Stomach (tissue), 19 donors: ENCODE data around the gene ITM2A. TPM values are rescaled to one million over a fixed set of nuclear protein-coding genes. Genes with fewer than 3 reads are reported as not detected.

ENCODE experiments used
- DNase-seq, 2 donors: peaks; one replicate each; pipeline versions ENCODE4 v3.0.0 to v3.0.0-alpha.2; 2013 to 2019
- H3K27ac ChIP-seq, 5 donors: fragments of 200-600 bp in 4 of 5; sonication (generic) in 4 of 5; one replicate each; pipeline ENCODE4 v1.5.1; 2013 to 2019; ENCODE audit warnings: mild to moderate bottlenecking in 1 of 5, moderate library complexity in 1 of 5
- H3K27me3 ChIP-seq, 3 donors: fragments of 200-600 bp; sonication (generic); one replicate each; pipeline ENCODE4 v1.5.1; 2017 to 2019; ENCODE audit warnings: mixed run types in 1 of 3
- H3K36me3 ChIP-seq, 4 donors: fragments of 200-600 bp; sonication (generic); 1 replicate in 3 of 4; 2 replicates in 1 of 4; pipeline ENCODE4 v1.5.1; 2016 to 2019
- H3K4me1 ChIP-seq, 4 donors: fragments of 200-600 bp; sonication (generic); one replicate each; pipeline ENCODE4 v1.5.1; 2016 to 2019
- H3K4me3 ChIP-seq, 4 donors: fragments of 200-600 bp; sonication (generic) in 3 of 4; one replicate each; pipeline ENCODE4 v1.5.1; 2016 to 2019; ENCODE audit warnings: mild to moderate bottlenecking in 1 of 4
- H3K9me3 ChIP-seq, 4 donors: fragments of 200-600 bp; sonication (generic); one replicate each; pipeline ENCODE4 v1.5.1; 2016 to 2019
- CTCF ChIP-seq, 7 experiments: fragments of 450-650 bp in 4 of 7; fragments of 200-600 bp in 3 of 7; sonication (generic) in 3 of 7; IDR thresholded peaks; one replicate each; pipeline ENCODE4 v1.5.1; 2016 to 2019; ENCODE audit warnings: antibody characterized with exemption in 7 of 7, control low read depth in 2 of 7, mild to moderate bottlenecking in 1 of 7
- EP300 ChIP-seq: sonication (generic); formaldehyde crosslinking; IDR thresholded peaks from one replicate; pipeline ENCODE4 v1.6.1; 2017; ENCODE audit warnings: antibody characterized with exemption
- POLR2A ChIP-seq, 4 donors: fragments of 450-650 bp; IDR thresholded peaks; one replicate each; pipeline ENCODE4 v1.6.1; 2016; ENCODE audit warnings: antibody characterized with exemption in 4 of 4, control low read depth in 2 of 4, mild to moderate bottlenecking in 1 of 4, moderate library complexity in 1 of 4
- POLR2AphosphoS5 ChIP-seq, 3 donors: sonication (generic); formaldehyde crosslinking; IDR thresholded peaks; one replicate each; pipeline ENCODE4 v1.6.1; 2016; ENCODE audit warnings: antibody characterized with exemption in 3 of 3
- WGBS, 5 donors: extraction: QIAGEN DNeasy Blood & Tissue Kit in 3 of 5; methylation state at CpG; one replicate each; pipeline versions ENCODE4 v1.1.5 to v1.1.7; 2013 to 2018; 5-methylcytosine and 5-hydroxymethylcytosine counted together
- intact Hi-C: fragments of 100-400 bp; cut with DNase I; formaldehyde crosslinking; loops from one replicate; pipeline ENCODE4 v1.15.1; 2023; ENCODE audit warnings: low total_unique reads
- long read RNA-seq, 10 donors: transcript quantifications; one replicate each; lab custom pipeline, GENCODE V29; 2026
- polyA plus RNA-seq, 3 donors: library from polyadenylated mRNA; stranded (reverse); fragments of 200-250 nt; gene quantifications; one replicate each; pipeline ENCODE4 v1.2.3, GENCODE V29; 2013
- total RNA-seq, 5 donors: library from RNA; depleted of rRNA; stranded (reverse); fragments of >200 nt; gene quantifications; one replicate each; pipeline versions ENCODE4 v1.1.0 to v1.2.3, GENCODE V29; 2014 to 2016
- donor health status: healthy with polysubstance abuse.
- donor health status: Bipolar disorder and iron deficiency.
- donor health status: healthy.

Gene ITM2A
- 100 to 1,000 TPM in 2 of 5 donors, 10 to 100 TPM in 1, 1 to 10 TPM in 1, not detected in 1; 9.9 to 233 (median 75.7) TPM for total RNA-seq
- 10 to 100 TPM in 1 of 3 donors, 1 to 10 TPM in 2; 6.7 to 10.3 (median 8.9) TPM for polyA plus RNA-seq
- long read RNA-seq, donor 1, partial matches to known transcripts, result 13 of 14 reads
- long read RNA-seq, donor 1, other reads (novel, unspliced or antisense), result 0 of 14 reads
- long read RNA-seq, donor 2, transcript ITM2A-201 (6 exons, 1,641 nt), result major isoform, 7 of 13 reads
- long read RNA-seq, donor 2, partial matches to known transcripts, result 6 of 13 reads
- long read RNA-seq, donor 2, other reads (novel, unspliced or antisense), result 0 of 13 reads
- long read RNA-seq, donor 3, transcript ITM2A-201 (6 exons, 1,641 nt), result major isoform, 19 of 62 reads
- long read RNA-seq, donor 3, partial matches to known transcripts, result 41 of 62 reads
- long read RNA-seq, donor 3, other reads (novel, unspliced or antisense), result 0 of 62 reads
- long read RNA-seq, donor 4, result 0 reads
- long read RNA-seq, donor 5, transcript ITM2A-201 (6 exons, 1,641 nt), result major isoform, 48 of 120 reads
- long read RNA-seq, donor 5, partial matches to known transcripts, result 69 of 120 reads
- long read RNA-seq, donor 5, other reads (novel, unspliced or antisense), result 0 of 120 reads
- long read RNA-seq, donor 6, transcript ITM2A-202 (5 exons, 1,698 nt), result minor isoform, 5 of 95 reads
- long read RNA-seq, donor 6, transcript ITM2A-201 (6 exons, 1,641 nt), result major isoform, 34 of 95 reads
- long read RNA-seq, donor 6, partial matches to known transcripts, result 55 of 95 reads
- long read RNA-seq, donor 6, other reads (novel, unspliced or antisense), result 0 of 95 reads
- long read RNA-seq, donor 7, transcript ITM2A-201 (6 exons, 1,641 nt), result major isoform, 24 of 48 reads
- long read RNA-seq, donor 7, partial matches to known transcripts, result 22 of 48 reads
- long read RNA-seq, donor 7, other reads (novel, unspliced or antisense), result 0 of 48 reads
- long read RNA-seq, donor 8, transcript ITM2A-201 (6 exons, 1,641 nt), result major isoform, 25 of 72 reads
- long read RNA-seq, donor 8, partial matches to known transcripts, result 43 of 72 reads
- long read RNA-seq, donor 8, other reads (novel, unspliced or antisense), result 0 of 72 reads
- long read RNA-seq, donor 9, transcript ITM2A-201 (6 exons, 1,641 nt), result major isoform, 27 of 50 reads
- long read RNA-seq, donor 9, partial matches to known transcripts, result 22 of 50 reads
- long read RNA-seq, donor 9, other reads (novel, unspliced or antisense), result 0 of 50 reads
- long read RNA-seq, donor 10, partial matches to known transcripts, result 5 of 7 reads
- long read RNA-seq, donor 10, other reads (novel, unspliced or antisense), result 0 of 7 reads

DNA sequence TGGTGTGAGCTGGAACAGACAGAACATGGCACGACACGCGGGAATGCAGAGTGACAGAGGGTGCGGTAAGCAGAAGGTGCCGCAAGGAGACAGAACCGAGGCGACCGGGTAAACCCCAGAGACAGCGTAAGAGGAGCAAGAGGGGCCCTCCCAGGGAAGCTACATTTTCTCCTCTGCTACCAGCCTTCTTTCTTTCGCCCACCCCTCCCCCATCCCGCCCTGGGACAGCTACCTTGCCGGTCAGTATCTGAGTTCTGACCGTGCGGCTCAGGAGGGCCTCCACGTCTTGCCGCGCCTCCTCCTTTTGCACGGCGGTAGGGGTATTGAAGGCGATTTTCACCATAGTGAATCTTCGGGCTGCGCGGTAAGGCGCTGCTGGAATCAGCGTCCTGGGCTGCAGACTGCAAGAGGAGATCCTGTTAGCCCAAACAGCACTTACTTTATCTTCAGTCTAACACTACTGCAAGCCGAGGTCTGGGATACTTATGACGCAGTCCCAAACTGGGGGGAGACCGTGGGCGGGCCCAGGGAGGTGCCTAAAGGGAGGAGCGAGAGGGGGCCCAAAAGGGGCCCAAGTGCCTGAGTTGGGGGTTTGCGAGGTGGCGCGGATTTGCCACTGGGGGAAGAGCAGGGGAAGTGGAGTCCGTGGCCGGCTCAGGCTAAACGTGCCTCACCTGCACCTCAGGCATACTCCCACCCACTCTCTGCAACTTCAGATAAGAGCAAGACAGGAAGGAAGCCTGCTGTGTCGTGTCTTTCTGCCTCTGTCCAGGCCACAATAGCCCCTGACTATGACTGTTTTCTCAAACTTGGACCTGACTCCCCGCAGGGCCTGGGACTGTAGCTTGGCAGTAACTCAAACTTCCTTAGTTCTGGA, at the start of gene ITM2A:
TSS of gene ITM2A (minus strand) at position 462 of the 877 bp plus-strand sequence. CDS start at position 343, 119 bp downstream.
- peak; percentile 34 to 69 for DNase-seq

GRCh38 chrX:79415056-79415455, 47.9 kb upstream of the ITM2A start:
- H3K9me3 ChIP-seq, result no peaks in the 10 kb centered on the region
- intact Hi-C loops, result no loop called here
- DNase-seq, result no peak
- no peaks in the 10 kb centered on the region for H3K27me3 ChIP-seq
- H3K27ac ChIP-seq, result no peak overlapping the region
- no peak overlapping the region for H3K4me3 ChIP-seq
- TF ChIP-seq POLR2AphosphoS5 (IDR thresholded peaks at IDR 0.05) (no peak), EP300 (no peak), CTCF (IDR thresholded peaks at IDR 0.05) (no peak), POLR2A (IDR thresholded peaks at IDR 0.05) (no peak)
- no peaks in the 10 kb centered on the region for H3K36me3 ChIP-seq
- no peaks in the 10 kb centered on the region for H3K4me1 ChIP-seq
- WGBS, 5 donors, result 21 to 52% (median 35%) methylated on average over 2 of the region's 2 CpGs

More for the DNA sequence above, at the start of gene ITM2A:
- H3K27me3 ChIP-seq, result no peaks in the 10 kb centered on the region
- 2 to 27% (median 9%) methylated on average over 15 to 38 of the region's 38 CpGs for WGBS, 5 donors
- peaks cover 0 to 10% (median 0%) of the 10 kb centered on the region in 4 donors for H3K4me1 ChIP-seq
- H3K27ac ChIP-seq, result peak within 1 kb of the TSS; percentile 13 to 78 (median 55)
- no peaks in the 10 kb centered on the region for H3K36me3 ChIP-seq
- H3K4me3 ChIP-seq, result peak within 1 kb of the TSS; percentile 44 to 53 (median 52)
- no peaks in the 10 kb centered on the region for H3K9me3 ChIP-seq
- TF ChIP-seq POLR2AphosphoS5 (IDR thresholded peaks at IDR 0.05), result peak in 1 of 3 donors; percentile 2
- TF ChIP-seq CTCF (IDR thresholded peaks at IDR 0.05), result no peak
- TF ChIP-seq POLR2A (IDR thresholded peaks at IDR 0.05), result no peak
- no peak for TF ChIP-seq EP300
- intact Hi-C loops, result no loop called here

DNA sequence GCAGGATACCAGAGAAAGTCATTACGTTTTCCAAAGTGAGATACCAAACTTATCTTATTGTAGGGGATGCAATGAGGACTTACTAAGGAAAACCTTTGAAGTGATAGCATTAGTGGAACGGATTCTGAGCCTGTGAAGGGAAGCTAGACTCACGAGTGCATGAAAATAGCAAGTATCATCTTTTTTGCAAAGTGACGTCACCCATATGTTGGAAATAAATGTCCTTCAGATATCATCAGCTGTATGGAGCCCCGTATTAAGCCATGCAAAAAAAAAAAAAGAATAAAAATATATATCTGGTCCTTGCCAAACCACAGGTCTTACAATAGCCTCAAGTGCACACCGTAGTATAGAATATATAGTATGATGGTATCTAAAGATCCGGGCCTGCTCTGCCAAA, 46.8 kb upstream of the ITM2A start:
- no peaks in the 10 kb centered on the region for H3K4me1 ChIP-seq
- no peaks in the 10 kb centered on the region for H3K27me3 ChIP-seq
- no peak overlapping the region for H3K4me3 ChIP-seq
- H3K9me3 ChIP-seq, result no peaks in the 10 kb centered on the region
- TF ChIP-seq CTCF (IDR thresholded peaks at IDR 0.05) (no peak), POLR2A (IDR thresholded peaks at IDR 0.05) (no peak), EP300 (no peak), POLR2AphosphoS5 (IDR thresholded peaks at IDR 0.05) (no peak)
- no peak overlapping the region for H3K27ac ChIP-seq
- WGBS, 5 donors, result 52 to 73% (median 67%) methylated on average over 7 of the region's 7 CpGs
- H3K36me3 ChIP-seq, result no peaks in the 10 kb centered on the region
- no peak for DNase-seq
- intact Hi-C loops, result no loop called here
